Measurements from ENCODE around the gene SEMA5A. TPM values are rescaled to one million over a fixed set of nuclear protein-coding genes. Genes with fewer than 3 reads are reported as not detected.

Gene SEMA5A
- total RNA-seq, 1 experiment from 2014 or later = 9.3 TPM

DNA sequence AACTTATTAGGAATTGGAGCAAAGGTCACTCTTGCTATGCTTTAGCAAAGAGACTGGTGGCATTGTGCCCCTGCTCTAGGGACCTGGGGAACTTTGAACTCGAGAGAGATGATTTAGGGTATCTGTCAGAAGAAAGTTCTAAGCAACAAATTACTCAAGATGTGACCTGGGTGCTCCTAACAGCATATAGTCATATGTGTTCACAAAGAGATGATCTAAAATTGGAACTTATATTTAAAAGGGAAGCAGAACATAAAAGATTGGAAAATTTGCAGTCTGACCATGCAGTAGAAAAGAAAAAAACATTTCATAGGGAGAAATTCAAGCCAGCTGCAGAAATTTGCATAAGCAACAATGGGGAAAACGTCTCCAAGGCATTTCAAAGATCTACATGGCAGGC, 68.3 kb downstream of the SEMA5A start:
- no peak for ATAC-seq
- TF ChIP-seq, protein P1, sequence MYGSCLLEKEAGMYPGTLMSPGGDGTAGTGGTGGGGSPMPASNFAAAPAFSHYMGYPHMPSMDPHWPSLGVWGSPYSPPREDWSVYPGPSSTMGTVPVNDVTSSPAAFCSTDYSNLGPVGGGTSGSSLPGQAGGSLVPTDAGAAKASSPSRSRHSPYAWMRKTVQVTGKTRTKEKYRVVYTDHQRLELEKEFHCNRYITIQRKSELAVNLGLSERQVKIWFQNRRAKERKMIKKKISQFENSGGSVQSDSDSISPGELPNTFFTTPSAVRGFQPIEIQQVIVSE (CRISPR knock-in tag; IDR thresholded peaks at IDR 0.05; ENCODE audit: borderline replicate concordance) = no peak
- no peak for TF ChIP-seq GTF2I (CRISPR knock-in tag; conservative IDR thresholded peaks at IDR 0.05)
- TF ChIP-seq, protein P2, sequence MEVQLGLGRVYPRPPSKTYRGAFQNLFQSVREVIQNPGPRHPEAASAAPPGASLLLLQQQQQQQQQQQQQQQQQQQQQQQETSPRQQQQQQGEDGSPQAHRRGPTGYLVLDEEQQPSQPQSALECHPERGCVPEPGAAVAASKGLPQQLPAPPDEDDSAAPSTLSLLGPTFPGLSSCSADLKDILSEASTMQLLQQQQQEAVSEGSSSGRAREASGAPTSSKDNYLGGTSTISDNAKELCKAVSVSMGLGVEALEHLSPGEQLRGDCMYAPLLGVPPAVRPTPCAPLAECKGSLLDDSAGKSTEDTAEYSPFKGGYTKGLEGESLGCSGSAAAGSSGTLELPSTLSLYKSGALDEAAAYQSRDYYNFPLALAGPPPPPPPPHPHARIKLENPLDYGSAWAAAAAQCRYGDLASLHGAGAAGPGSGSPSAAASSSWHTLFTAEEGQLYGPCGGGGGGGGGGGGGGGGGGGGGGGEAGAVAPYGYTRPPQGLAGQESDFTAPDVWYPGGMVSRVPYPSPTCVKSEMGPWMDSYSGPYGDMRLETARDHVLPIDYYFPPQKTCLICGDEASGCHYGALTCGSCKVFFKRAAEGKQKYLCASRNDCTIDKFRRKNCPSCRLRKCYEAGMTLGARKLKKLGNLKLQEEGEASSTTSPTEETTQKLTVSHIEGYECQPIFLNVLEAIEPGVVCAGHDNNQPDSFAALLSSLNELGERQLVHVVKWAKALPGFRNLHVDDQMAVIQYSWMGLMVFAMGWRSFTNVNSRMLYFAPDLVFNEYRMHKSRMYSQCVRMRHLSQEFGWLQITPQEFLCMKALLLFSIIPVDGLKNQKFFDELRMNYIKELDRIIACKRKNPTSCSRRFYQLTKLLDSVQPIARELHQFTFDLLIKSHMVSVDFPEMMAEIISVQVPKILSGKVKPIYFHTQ (CRISPR knock-in tag; IDR thresholded peaks at IDR 0.05) = no peak
- TF ChIP-seq, protein P3, sequence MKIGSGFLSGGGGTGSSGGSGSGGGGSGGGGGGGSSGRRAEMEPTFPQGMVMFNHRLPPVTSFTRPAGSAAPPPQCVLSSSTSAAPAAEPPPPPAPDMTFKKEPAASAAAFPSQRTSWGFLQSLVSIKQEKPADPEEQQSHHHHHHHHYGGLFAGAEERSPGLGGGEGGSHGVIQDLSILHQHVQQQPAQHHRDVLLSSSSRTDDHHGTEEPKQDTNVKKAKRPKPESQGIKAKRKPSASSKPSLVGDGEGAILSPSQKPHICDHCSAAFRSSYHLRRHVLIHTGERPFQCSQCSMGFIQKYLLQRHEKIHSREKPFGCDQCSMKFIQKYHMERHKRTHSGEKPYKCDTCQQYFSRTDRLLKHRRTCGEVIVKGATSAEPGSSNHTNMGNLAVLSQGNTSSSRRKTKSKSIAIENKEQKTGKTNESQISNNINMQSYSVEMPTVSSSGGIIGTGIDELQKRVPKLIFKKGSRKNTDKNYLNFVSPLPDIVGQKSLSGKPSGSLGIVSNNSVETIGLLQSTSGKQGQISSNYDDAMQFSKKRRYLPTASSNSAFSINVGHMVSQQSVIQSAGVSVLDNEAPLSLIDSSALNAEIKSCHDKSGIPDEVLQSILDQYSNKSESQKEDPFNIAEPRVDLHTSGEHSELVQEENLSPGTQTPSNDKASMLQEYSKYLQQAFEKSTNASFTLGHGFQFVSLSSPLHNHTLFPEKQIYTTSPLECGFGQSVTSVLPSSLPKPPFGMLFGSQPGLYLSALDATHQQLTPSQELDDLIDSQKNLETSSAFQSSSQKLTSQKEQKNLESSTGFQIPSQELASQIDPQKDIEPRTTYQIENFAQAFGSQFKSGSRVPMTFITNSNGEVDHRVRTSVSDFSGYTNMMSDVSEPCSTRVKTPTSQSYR (CRISPR knock-in tag; IDR thresholded peaks at IDR 0.05) = no peak
- POLR2A ChIA-PET = no interaction called here
- Mint-ChIP-seq H3K4me1 (peaks cover 14% of the 10 kb centered on the region), H3K27me3 (ENCODE audit: low read depth) (no peaks in the 10 kb centered on the region), H3K4me3 (no peak overlapping the region), H3K9me3 (peaks cover 50% of the 10 kb centered on the region), H3K36me3 (peaks cover 33% of the 10 kb centered on the region), H3K27ac (no peak overlapping the region)
- no peak for DNase-seq (ENCODE audit: low spot score)
- CTCF ChIA-PET = no interaction called here

DNA sequence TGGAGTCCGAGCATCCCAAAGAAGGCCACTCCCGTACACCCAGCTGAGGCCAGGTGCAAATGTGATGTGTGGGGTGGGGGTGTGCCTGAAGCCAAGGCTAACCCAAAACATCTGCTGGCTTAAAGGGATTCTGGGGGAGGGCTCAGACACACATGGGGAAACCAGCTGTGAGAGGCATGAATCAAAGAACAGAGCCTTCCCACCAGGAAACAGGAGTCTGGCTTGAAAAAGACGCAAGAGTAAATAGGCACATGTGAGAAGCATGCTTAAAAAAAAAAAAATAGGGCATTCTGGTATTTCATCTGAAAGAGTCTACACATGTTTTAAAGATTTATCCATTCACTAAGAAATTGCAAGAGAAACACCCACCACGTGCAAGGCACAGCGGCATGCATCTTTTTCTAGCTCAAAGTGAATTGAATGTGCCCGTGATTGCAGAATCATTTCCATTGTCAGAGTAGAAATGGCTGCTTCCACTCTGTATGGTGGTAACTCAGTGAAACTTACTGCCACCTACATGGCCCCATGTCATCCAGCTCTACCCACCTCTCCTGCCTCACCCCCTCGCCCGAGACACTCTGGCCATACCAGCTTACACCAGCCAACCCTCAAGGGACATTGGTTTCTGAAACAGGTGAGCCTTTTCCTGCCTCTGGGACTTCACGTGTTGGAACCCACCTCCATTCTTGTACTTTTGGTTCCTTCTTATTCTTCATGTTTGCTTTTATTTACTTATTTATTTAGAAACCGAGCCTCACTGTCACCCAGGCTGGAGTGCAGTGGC, 71.5 kb downstream of the SEMA5A start:
- Mint-ChIP-seq H3K9me3 (peaks cover 40% of the 10 kb centered on the region), H3K4me3 (no peak overlapping the region), H3K4me1 (peaks cover 10% of the 10 kb centered on the region), H3K27me3 (ENCODE audit: low read depth) (no peaks in the 10 kb centered on the region), H3K27ac (no peak overlapping the region), H3K36me3 (peaks cover 26% of the 10 kb centered on the region)
- no peak for DNase-seq (ENCODE audit: low spot score)
- no peak for ATAC-seq
- POLR2A ChIA-PET = no interaction called here
- CTCF ChIA-PET = no interaction called here
- TF ChIP-seq CREM (CRISPR knock-in tag; IDR thresholded peaks at IDR 0.05) = no peak
- no peak for TF ChIP-seq NR1H2 (CRISPR knock-in tag; IDR thresholded peaks at IDR 0.05)
- TF ChIP-seq, protein P4, sequence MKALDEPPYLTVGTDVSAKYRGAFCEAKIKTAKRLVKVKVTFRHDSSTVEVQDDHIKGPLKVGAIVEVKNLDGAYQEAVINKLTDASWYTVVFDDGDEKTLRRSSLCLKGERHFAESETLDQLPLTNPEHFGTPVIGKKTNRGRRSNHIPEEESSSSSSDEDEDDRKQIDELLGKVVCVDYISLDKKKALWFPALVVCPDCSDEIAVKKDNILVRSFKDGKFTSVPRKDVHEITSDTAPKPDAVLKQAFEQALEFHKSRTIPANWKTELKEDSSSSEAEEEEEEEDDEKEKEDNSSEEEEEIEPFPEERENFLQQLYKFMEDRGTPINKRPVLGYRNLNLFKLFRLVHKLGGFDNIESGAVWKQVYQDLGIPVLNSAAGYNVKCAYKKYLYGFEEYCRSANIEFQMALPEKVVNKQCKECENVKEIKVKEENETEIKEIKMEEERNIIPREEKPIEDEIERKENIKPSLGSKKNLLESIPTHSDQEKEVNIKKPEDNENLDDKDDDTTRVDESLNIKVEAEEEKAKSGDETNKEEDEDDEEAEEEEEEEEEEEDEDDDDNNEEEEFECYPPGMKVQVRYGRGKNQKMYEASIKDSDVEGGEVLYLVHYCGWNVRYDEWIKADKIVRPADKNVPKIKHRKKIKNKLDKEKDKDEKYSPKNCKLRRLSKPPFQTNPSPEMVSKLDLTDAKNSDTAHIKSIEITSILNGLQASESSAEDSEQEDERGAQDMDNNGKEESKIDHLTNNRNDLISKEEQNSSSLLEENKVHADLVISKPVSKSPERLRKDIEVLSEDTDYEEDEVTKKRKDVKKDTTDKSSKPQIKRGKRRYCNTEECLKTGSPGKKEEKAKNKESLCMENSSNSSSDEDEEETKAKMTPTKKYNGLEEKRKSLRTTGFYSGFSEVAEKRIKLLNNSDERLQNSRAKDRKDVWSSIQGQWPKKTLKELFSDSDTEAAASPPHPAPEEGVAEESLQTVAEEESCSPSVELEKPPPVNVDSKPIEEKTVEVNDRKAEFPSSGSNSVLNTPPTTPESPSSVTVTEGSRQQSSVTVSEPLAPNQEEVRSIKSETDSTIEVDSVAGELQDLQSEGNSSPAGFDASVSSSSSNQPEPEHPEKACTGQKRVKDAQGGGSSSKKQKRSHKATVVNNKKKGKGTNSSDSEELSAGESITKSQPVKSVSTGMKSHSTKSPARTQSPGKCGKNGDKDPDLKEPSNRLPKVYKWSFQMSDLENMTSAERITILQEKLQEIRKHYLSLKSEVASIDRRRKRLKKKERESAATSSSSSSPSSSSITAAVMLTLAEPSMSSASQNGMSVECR (CRISPR knock-in tag; IDR thresholded peaks at IDR 0.05; ENCODE audit: borderline replicate concordance) = no peak
- no peak for TF ChIP-seq RORB (CRISPR knock-in tag; IDR thresholded peaks at IDR 0.05)

DNA sequence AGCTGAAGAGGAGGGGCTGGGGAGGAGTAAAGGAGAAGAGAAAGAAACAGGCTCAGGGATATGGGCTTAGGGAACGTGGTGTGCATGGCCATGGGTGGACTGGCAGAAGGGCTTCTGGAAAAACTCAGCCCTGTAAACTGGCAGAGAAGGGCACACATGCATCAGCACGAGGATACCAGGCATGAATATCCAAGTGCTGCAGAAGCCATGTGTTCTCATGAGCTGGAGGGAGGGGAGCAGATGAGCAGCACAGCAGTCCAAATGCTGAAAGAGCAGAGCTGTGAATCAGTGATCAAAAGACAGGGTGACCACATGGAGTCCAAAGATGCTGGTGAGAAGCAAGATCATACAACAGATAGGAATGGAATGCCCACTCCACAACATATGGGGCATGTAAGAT, 72.3 kb downstream of the SEMA5A start:
- DNase-seq (ENCODE audit: low spot score) (no peak), ATAC-seq (no peak)
- CTCF ChIA-PET = no interaction called here
- H3K9me3 Mint-ChIP-seq = peaks cover 32% of the 10 kb centered on the region
- H3K36me3 Mint-ChIP-seq = peaks cover 18% of the 10 kb centered on the region
- no peaks in the 10 kb centered on the region for H3K27me3 Mint-ChIP-seq (ENCODE audit: low read depth)
- no peak overlapping the region for H3K27ac Mint-ChIP-seq
- H3K4me3 Mint-ChIP-seq = no peak overlapping the region
- POLR2A ChIA-PET = no interaction called here
- peaks cover 10% of the 10 kb centered on the region for H3K4me1 Mint-ChIP-seq
- TF ChIP-seq JUN (CRISPR knock-in tag; IDR thresholded peaks at IDR 0.05) = no peak
- TF ChIP-seq, protein P5, sequence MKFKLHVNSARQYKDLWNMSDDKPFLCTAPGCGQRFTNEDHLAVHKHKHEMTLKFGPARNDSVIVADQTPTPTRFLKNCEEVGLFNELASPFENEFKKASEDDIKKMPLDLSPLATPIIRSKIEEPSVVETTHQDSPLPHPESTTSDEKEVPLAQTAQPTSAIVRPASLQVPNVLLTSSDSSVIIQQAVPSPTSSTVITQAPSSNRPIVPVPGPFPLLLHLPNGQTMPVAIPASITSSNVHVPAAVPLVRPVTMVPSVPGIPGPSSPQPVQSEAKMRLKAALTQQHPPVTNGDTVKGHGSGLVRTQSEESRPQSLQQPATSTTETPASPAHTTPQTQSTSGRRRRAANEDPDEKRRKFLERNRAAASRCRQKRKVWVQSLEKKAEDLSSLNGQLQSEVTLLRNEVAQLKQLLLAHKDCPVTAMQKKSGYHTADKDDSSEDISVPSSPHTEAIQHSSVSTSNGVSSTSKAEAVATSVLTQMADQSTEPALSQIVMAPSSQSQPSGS (CRISPR knock-in tag; IDR thresholded peaks at IDR 0.05; ENCODE audit: borderline replicate concordance, low read depth) = no peak
- no peak for TF ChIP-seq ATF1 (CRISPR knock-in tag; IDR thresholded peaks at IDR 0.05)
- TF ChIP-seq, protein P6, sequence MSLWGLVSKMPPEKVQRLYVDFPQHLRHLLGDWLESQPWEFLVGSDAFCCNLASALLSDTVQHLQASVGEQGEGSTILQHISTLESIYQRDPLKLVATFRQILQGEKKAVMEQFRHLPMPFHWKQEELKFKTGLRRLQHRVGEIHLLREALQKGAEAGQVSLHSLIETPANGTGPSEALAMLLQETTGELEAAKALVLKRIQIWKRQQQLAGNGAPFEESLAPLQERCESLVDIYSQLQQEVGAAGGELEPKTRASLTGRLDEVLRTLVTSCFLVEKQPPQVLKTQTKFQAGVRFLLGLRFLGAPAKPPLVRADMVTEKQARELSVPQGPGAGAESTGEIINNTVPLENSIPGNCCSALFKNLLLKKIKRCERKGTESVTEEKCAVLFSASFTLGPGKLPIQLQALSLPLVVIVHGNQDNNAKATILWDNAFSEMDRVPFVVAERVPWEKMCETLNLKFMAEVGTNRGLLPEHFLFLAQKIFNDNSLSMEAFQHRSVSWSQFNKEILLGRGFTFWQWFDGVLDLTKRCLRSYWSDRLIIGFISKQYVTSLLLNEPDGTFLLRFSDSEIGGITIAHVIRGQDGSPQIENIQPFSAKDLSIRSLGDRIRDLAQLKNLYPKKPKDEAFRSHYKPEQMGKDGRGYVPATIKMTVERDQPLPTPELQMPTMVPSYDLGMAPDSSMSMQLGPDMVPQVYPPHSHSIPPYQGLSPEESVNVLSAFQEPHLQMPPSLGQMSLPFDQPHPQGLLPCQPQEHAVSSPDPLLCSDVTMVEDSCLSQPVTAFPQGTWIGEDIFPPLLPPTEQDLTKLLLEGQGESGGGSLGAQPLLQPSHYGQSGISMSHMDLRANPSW (CRISPR knock-in tag; conservative IDR thresholded peaks at IDR 0.05; ENCODE audit: low read depth) = no peak
- no peak for TF ChIP-seq NR3C1 (CRISPR knock-in tag; conservative IDR thresholded peaks at IDR 0.05; ENCODE audit: low read depth)
- no peak for TF ChIP-seq HMGA2 (CRISPR knock-in tag; IDR thresholded peaks at IDR 0.05)
- TF ChIP-seq ZNF423 (CRISPR knock-in tag; IDR thresholded peaks at IDR 0.05) = no peak
- TF ChIP-seq SP1 (CRISPR knock-in tag; conservative IDR thresholded peaks at IDR 0.05) = no peak

Data from WTC11 (cell line).